GM18520 (cell line): ENCODE data around the gene DERA.

Experiments used
- ATAC-seq: cut with Tn5 transposase; IDR thresholded peaks from one replicate; pipeline ENCODE4 v1.9.1; 2021; ENCODE audit not compliant: unreplicated experiment

DERA gene

DNA sequence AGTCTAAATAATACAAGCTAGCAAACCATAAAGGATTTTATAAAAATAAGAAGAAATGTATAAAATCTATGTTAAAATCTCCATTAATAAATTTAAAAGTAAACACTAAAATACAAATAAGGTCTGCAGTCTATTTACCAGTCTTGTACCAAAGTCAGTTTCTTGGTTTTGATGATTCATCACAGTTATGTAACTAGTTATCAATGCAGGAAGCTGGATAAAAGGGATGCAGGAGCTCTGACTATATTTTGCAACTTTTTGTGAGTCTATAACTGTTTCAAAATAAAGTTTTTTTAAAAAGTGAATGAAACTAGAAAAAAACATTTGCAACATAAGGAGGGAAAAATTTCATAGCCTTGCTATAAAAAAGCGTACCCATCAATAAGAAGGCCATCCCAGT is 151.5 kb downstream of the DERA start:
- ATAC-seq = no peak

GRCh38 chr12:16063726-16064125 is 152.6 kb downstream of the DERA start:
- no peak for ATAC-seq

GRCh38 chr12:16070113-16070512 is 159.0 kb downstream of the DERA start:
- no peak for ATAC-seq

GRCh38 chr12:16072678-16073077 is 161.5 kb downstream of the DERA start:
- ATAC-seq = no peak

GRCh38 chr12:16074894-16075293 is 163.8 kb downstream of the DERA start:
- ATAC-seq = no peak

GRCh38 chr12:16075887-16076286 is 164.8 kb downstream of the DERA start:
- no peak for ATAC-seq

DNA sequence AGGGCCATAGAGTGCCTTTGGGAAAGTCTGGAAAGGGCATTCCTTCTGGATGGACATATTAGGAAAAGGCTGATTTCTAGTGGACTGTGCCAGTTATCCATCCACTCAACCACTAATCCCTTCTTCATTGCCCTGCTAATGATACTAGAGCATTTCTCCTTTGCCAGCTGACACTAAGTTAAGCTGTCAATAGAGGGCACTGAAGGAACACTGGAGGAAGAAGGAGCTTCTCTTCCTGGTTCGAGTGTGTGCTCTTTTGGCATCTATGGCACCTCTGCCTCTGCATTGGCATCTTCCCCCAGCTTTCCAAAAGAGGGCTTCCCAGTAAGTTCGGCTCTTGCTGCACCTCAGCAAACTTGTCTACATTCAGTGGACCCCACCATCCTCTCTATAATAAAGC is 165.4 kb downstream of the DERA start:
- ATAC-seq = peak; percentile 63

- no peak for ATAC-seq
These were observed 165.9 kb downstream of the DERA start for GRCh38 chr12:16076970-16077522.

- ATAC-seq = no peak
These were observed 175.3 kb downstream of the DERA start for GRCh38 chr12:16086462-16086861.

GRCh38 chr12:16086942-16087341 is 175.8 kb downstream of the DERA start:
- ATAC-seq = no peak
